Measurements from ENCODE around the gene HTR4. TPM values are rescaled to one million over a fixed set of nuclear protein-coding genes. Genes with fewer than 3 reads are reported as not detected.

HTR4 gene, protein sequence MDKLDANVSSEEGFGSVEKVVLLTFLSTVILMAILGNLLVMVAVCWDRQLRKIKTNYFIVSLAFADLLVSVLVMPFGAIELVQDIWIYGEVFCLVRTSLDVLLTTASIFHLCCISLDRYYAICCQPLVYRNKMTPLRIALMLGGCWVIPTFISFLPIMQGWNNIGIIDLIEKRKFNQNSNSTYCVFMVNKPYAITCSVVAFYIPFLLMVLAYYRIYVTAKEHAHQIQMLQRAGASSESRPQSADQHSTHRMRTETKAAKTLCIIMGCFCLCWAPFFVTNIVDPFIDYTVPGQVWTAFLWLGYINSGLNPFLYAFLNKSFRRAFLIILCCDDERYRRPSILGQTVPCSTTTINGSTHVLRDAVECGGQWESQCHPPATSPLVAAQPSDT
- 0.99 TPM for total RNA-seq
- long read RNA-seq, result 0 reads

DNA sequence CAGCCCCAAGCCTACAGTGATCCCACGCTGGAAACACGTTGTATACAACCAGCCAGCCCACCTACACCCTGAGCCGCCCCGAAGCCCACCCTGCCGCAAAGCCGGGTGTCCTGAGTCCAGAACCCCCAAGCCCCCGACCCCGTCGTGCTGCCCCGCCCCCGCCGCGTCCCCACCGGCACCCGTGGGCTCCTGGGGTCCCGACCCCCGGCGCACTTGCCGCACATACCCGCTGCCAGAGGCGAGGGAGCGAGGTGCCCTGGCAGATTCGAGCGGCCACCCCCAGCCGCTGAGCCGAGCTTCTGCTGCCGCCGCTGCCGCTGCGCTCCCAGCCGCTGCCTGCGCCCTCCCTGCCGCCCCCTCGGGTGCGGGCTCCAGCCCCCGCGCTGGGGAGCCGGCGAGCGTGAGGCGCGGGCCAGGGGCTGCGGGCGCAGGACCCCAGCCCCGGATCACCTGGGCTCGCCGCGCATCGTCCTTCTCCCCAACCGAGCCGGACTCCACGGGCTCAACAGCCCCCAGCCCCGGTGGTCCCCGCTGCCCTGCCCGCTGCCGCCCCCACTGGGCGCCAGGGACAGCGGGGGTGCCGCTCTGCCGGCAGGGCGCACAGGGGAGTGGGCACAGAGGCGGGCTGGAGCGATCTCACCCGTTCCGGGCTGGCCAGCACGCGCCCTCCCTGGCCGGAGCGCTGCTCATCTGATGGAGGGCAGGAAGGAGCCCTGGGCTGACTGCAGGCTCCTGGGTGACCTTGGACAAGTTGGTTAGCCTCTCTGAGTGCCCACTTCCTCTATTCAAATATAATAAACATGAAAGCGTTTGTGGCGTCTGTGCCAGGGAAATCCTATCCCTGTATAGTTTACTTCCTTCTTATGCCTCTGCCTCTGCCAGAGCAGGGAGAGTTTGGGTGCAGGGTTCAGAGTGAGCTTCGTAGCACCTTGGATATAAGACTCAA, at the start of gene HTR4:
TSS of gene HTR4 (minus strand) at position 692 of the 946 bp plus-strand sequence. CDS start 17,513 bp downstream, outside the sequence.
- TF ChIP-seq, protein P1, sequence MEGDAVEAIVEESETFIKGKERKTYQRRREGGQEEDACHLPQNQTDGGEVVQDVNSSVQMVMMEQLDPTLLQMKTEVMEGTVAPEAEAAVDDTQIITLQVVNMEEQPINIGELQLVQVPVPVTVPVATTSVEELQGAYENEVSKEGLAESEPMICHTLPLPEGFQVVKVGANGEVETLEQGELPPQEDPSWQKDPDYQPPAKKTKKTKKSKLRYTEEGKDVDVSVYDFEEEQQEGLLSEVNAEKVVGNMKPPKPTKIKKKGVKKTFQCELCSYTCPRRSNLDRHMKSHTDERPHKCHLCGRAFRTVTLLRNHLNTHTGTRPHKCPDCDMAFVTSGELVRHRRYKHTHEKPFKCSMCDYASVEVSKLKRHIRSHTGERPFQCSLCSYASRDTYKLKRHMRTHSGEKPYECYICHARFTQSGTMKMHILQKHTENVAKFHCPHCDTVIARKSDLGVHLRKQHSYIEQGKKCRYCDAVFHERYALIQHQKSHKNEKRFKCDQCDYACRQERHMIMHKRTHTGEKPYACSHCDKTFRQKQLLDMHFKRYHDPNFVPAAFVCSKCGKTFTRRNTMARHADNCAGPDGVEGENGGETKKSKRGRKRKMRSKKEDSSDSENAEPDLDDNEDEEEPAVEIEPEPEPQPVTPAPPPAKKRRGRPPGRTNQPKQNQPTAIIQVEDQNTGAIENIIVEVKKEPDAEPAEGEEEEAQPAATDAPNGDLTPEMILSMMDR (IDR thresholded peaks at IDR 0.05; ENCODE audit: borderline replicate concordance), result no peak
- no peaks in the 10 kb centered on the region for H3K36me3 ChIP-seq
- no peak within 1 kb of the TSS for H3K27ac ChIP-seq (replicated peaks)
- H3K9me3 ChIP-seq (replicated peaks), result no peaks in the 10 kb centered on the region
- peaks cover 56% of the 10 kb centered on the region for H3K27me3 ChIP-seq (ENCODE audit: low read depth)
- H3K4me1 ChIP-seq, result peaks cover 9% of the 10 kb centered on the region
- H3K4me3 ChIP-seq, result peak within 1 kb of the TSS; percentile 66
- no peak for DNase-seq
- intact Hi-C loops (cut with micrococcal nuclease), result no loop called here

DNA sequence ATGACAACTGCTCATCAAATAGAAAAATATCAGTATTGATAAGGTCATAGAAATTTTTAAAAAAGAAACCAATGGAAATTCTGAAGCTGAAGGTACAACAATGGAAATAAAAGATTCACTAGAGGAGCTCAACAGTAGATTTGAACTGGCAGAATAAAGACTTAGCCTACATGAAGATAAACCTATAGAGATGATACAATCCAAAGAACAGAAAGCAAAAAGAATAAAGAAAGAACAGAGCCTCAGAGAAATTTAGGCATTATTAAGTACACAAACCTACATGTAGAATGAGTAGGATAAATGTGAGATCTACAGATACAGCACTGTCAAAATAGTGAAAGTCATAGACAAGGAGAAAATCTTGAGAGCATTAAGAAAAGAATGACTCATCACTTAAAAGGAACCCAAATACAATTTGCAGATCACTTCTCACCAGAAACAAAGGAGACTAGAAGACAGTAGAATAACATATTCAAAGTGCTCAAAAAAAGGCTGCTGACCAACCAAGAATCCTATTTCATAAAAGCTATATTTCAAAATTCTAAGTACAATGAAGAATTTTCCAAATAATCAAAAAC, 47.8 kb upstream of the HTR4 start:
- DNase-seq, result no peak

DNA sequence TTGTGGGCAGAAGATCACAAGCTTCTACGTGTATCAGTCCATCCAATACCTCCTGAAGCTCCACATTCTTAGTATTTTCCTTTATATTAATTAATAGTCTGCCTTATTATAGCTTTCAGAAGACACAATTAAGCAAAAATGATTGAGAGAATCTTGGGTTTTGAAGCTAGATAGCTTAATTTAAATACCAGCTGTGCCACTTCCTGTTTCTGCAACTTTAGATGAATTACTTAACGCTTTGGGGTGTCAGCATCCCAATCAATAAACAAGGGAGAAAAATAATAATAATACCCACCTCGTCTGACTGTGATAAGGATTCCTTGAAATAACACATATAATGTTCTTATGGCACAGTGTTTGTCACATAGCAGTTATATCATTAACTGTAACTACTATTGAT, 44.7 kb upstream of the HTR4 start:
- Histone ChIP-seq H3K36me3 (no peaks in the 10 kb centered on the region), H3K27me3 (ENCODE audit: low read depth) (no peaks in the 10 kb centered on the region), H3K4me1 (no peaks in the 10 kb centered on the region), H3K27ac (replicated peaks) (no peak overlapping the region), H3K4me3 (no peak overlapping the region), H3K9me3 (replicated peaks) (peaks cover 21% of the 10 kb centered on the region)
- TF ChIP-seq, protein P1 (IDR thresholded peaks at IDR 0.05; ENCODE audit: borderline replicate concordance), result no peak
- intact Hi-C loops (cut with micrococcal nuclease), result no loop called here
- DNase-seq, result no peak

More for the DNA sequence above, 47.8 kb upstream of the HTR4 start:
- intact Hi-C loops (cut with micrococcal nuclease), result no loop called here
- TF ChIP-seq, protein P1 (IDR thresholded peaks at IDR 0.05; ENCODE audit: borderline replicate concordance), result no peak
- no peaks in the 10 kb centered on the region for H3K27me3 ChIP-seq (ENCODE audit: low read depth)
- peaks cover 21% of the 10 kb centered on the region for H3K9me3 ChIP-seq (replicated peaks)
- H3K27ac ChIP-seq (replicated peaks), result no peak overlapping the region
- H3K4me1 ChIP-seq, result no peaks in the 10 kb centered on the region
- no peak overlapping the region for H3K4me3 ChIP-seq
- H3K36me3 ChIP-seq, result no peaks in the 10 kb centered on the region

DNA sequence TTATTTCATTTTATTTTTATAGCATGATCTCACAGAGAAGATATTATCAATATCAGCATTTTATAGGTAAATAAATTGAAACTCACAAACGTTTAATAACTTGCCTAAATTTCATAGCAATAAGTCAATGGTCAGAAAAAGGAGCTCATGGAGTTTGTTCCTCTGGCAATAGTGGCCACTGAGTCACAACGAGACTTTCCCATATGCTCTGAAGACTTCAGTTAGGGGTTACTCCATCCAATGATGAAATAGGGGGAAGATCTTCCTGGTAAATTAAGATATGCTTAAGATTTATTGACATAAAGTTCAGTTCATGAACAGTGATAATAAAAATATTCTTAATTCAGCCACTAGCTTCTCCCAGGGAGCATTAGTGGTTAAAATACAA, 43.5 kb upstream of the HTR4 start:
- TF ChIP-seq, protein P1 (IDR thresholded peaks at IDR 0.05; ENCODE audit: borderline replicate concordance), result no peak
- Histone ChIP-seq H3K4me3 (no peak overlapping the region), H3K9me3 (replicated peaks) (peaks cover 17% of the 10 kb centered on the region), H3K27me3 (ENCODE audit: low read depth) (no peaks in the 10 kb centered on the region), H3K27ac (replicated peaks) (no peak overlapping the region), H3K4me1 (no peaks in the 10 kb centered on the region), H3K36me3 (no peaks in the 10 kb centered on the region)
- DNase-seq, result no peak
- intact Hi-C loops (cut with micrococcal nuclease), result no loop called here

DNA sequence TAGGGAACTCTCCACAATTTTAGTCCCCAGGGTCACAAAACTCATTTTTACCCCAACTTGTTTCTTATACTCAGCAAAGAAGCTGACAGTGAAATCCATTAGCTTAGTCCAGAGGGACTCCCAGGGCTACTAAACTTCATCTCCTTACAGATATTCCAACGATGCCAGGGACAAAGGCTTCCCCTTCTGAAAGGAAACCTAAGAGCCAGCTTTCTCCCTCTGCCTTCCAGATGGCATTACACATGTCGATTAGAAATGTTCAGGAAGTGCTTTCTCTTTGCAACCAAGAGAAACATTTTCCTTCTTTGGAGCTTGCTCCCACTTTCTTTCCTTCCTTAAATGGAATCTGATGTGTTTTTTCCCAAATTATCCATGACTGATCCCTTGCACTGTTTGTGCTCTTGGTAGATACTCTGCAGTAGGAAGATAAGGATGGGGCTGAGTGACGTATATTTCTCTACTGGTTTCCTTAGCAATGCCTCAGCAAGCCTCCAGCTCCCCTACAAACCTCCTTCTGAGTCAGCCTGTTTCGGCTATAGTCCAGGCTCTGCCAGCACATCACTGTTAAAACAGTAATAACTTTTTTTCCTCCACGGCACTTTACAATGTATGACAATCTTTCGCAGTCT, 43.0 kb upstream of the HTR4 start:
- no peaks in the 10 kb centered on the region for H3K27me3 ChIP-seq (ENCODE audit: low read depth)
- peaks cover 12% of the 10 kb centered on the region for H3K9me3 ChIP-seq (replicated peaks)
- no peaks in the 10 kb centered on the region for H3K36me3 ChIP-seq
- H3K4me1 ChIP-seq, result no peaks in the 10 kb centered on the region
- no peak overlapping the region for H3K4me3 ChIP-seq
- TF ChIP-seq, protein P1 (IDR thresholded peaks at IDR 0.05; ENCODE audit: borderline replicate concordance), result no peak
- no peak overlapping the region for H3K27ac ChIP-seq (replicated peaks)
- intact Hi-C loops (cut with micrococcal nuclease), result no loop called here
- no peak for DNase-seq

All from left ventricle myocardium inferior (tissue), 1 donor.